Natural killer cell (primary cell): ENCODE data around the gene ATXN2. TPM values are rescaled to one million over a fixed set of nuclear protein-coding genes. Genes with fewer than 3 reads are reported as not detected.

Experiments
- ATAC-seq, 3 donors: fragments of 150-1000 bp in 2 of 3; fragments of 200-7000 bp in 1 of 3; cut with Tn5 transposase; 1 replicate in 1 of 3; 2 replicates in 2 of 3; pipeline ENCODE4 v1.10.0; 2021; ENCODE audit warnings: mild to moderate bottlenecking in 2 of 3, moderate library complexity in 2 of 3
- DNase-seq, 2 donors: peaks; one replicate each; pipeline versions ENCODE4 v3.0.0 to v3.0.0-alpha.2; 2013 to 2021; ENCODE audit warnings: mixed read lengths in 1 of 2
- H3K27ac ChIP-seq: one replicate; pipeline ENCODE4 v1.5.1; 2013; ENCODE audit warnings: mild to moderate bottlenecking, low read length
- H3K27me3 ChIP-seq: one replicate; pipeline ENCODE4 v1.6.1; 2013; ENCODE audit warnings: low read length; ENCODE audit not compliant: control insufficient read depth, insufficient read depth
- H3K36me3 ChIP-seq: one replicate; pipeline ENCODE4 v1.6.1; 2013; ENCODE audit warnings: low read length; ENCODE audit not compliant: control insufficient read depth, insufficient read depth
- H3K4me1 ChIP-seq: one replicate; pipeline ENCODE4 v1.6.1; 2013; ENCODE audit warnings: low read length; ENCODE audit not compliant: control insufficient read depth, insufficient read depth
- H3K4me3 ChIP-seq: one replicate; pipeline ENCODE4 v1.5.1; 2013; ENCODE audit warnings: low read length
- H3K9me3 ChIP-seq: one replicate; pipeline ENCODE4 v1.6.1; 2013; ENCODE audit warnings: low read length; ENCODE audit not compliant: control insufficient read depth, insufficient read depth
- H3K27ac Mint-ChIP-seq, 2 donors: one replicate each; pipeline ENCODE4 v1.8.0; 2022; ENCODE audit warnings: mild to moderate bottlenecking in 2 of 2, mixed read lengths in 2 of 2, moderate library complexity in 1 of 2
- H3K27me3 Mint-ChIP-seq, 2 donors: one replicate each; pipeline ENCODE4 v1.8.0; 2022; ENCODE audit warnings: low read depth in 2 of 2, mixed read lengths in 2 of 2
- H3K36me3 Mint-ChIP-seq: one replicate; pipeline ENCODE4 v1.8.0; 2022; ENCODE audit warnings: mixed read lengths
- H3K4me1 Mint-ChIP-seq, 2 donors: one replicate each; pipeline ENCODE4 v1.8.0; 2022; ENCODE audit warnings: mixed read lengths in 2 of 2
- H3K4me3 Mint-ChIP-seq: one replicate; pipeline ENCODE4 v1.8.0; 2022; ENCODE audit warnings: mild to moderate bottlenecking, moderate library complexity, mixed read lengths
- H3K9me3 Mint-ChIP-seq, 2 donors: one replicate each; pipeline ENCODE4 v1.8.0; 2022; ENCODE audit warnings: mixed read lengths in 2 of 2
- WGBS: methylation state at CpG from one replicate; pipeline ENCODE4 v1.1.7; 2013; ENCODE audit warnings: missing lambda C conversion rate; ENCODE audit not compliant: insufficient coverage; 5-methylcytosine and 5-hydroxymethylcytosine counted together
- intact Hi-C: fragments of 100-400 bp; cut with micrococcal nuclease; formaldehyde crosslinking; loops from one replicate; pipeline ENCODE4 v1.14.2; 2022
- total RNA-seq, 4 donors: library from RNA; stranded (reverse); fragments of 120-200 nt in 1 of 4; gene quantifications; one replicate each; pipeline versions ENCODE4 v1.2.3 to v1.2.4, GENCODE V29; 2013 to 2022
- TF ChIP-seq, protein P1 (sequence below): fragments of 200-600 bp; IDR thresholded peaks from one replicate; pipeline ENCODE4 v1.8.0; 2022; ENCODE audit warnings: antibody characterized with exemption

ATXN2 gene
- total RNA-seq, 3 donors from 2014 or later (not counting 1 experiment from before 2014, with no cell fraction given): 44.9 to 56.5 (median 51.5) TPM

DNA sequence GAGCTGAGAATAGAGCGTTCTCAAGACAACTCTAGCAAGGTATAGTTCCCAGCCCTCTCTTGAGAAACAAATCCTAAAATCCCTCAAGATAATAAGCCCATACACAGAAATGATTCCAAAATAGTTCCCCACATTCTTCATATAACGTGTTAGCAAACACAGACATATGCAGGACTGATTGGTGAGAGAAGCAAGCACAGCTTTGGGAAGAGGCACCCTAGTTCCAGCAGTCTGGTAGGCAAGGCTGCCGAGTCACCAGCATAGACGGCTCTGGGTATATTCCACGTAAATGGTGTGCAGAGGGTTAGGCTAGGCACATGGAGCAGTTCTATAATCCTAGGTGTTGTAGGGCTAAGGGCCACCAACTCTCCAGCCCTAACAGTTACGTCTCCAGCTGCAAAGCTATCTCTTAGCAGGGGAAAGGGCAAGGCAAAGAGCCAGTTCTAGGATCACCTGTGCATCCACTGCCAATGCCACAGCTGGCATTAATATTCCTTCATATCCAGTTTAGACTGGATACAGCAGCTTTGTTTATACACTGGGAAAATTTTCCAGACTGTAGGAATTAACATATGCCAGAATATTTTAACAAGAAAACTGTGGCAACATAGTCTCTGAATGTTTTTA is 140.5 kb downstream of the ATXN2 start:
- no peaks in the 10 kb centered on the region for H3K27me3 ChIP-seq
- TF ChIP-seq, protein P1, sequence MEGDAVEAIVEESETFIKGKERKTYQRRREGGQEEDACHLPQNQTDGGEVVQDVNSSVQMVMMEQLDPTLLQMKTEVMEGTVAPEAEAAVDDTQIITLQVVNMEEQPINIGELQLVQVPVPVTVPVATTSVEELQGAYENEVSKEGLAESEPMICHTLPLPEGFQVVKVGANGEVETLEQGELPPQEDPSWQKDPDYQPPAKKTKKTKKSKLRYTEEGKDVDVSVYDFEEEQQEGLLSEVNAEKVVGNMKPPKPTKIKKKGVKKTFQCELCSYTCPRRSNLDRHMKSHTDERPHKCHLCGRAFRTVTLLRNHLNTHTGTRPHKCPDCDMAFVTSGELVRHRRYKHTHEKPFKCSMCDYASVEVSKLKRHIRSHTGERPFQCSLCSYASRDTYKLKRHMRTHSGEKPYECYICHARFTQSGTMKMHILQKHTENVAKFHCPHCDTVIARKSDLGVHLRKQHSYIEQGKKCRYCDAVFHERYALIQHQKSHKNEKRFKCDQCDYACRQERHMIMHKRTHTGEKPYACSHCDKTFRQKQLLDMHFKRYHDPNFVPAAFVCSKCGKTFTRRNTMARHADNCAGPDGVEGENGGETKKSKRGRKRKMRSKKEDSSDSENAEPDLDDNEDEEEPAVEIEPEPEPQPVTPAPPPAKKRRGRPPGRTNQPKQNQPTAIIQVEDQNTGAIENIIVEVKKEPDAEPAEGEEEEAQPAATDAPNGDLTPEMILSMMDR: no peak
- Mint-ChIP-seq H3K4me3 (no peak overlapping the region), H3K9me3 (no peaks in the 10 kb centered on the region), H3K27ac (no peak overlapping the region), H3K4me1 (peaks cover 18 to 19% of the 10 kb centered on the region in 2 donors), H3K27me3 (no peaks in the 10 kb centered on the region), H3K36me3 (no peaks in the 10 kb centered on the region)
- DNase-seq (no peak), ATAC-seq (no peak)
- 98% methylated on average over 6 of the region's 6 CpGs for WGBS
- H3K4me3 ChIP-seq: no peak overlapping the region
- H3K36me3 ChIP-seq: peaks cover 25% of the 10 kb centered on the region
- no peak overlapping the region for H3K27ac ChIP-seq
- intact Hi-C loops: no loop called here
- H3K9me3 ChIP-seq: no peaks in the 10 kb centered on the region
- peaks cover 18% of the 10 kb centered on the region for H3K4me1 ChIP-seq

- ATAC-seq (no peak), DNase-seq (no peak)
- 87% methylated on average over 2 of the region's 3 CpGs for WGBS
- Histone ChIP-seq H3K27me3 (no peaks in the 10 kb centered on the region), H3K27ac (no peak overlapping the region), H3K4me1 (peaks cover 18% of the 10 kb centered on the region), H3K9me3 (no peaks in the 10 kb centered on the region), H3K36me3 (peaks cover 32% of the 10 kb centered on the region), H3K4me3 (no peak overlapping the region)
- Mint-ChIP-seq H3K27me3 (no peaks in the 10 kb centered on the region), H3K4me1 (peaks cover 18 to 19% of the 10 kb centered on the region in 2 donors), H3K27ac (no peak overlapping the region), H3K36me3 (no peaks in the 10 kb centered on the region), H3K4me3 (no peak overlapping the region), H3K9me3 (no peaks in the 10 kb centered on the region)
- TF ChIP-seq, protein P1: no peak
- intact Hi-C loops: no loop called here
Observed at GRCh38 chr12:111457577-111457976, 141.5 kb downstream of the ATXN2 start.

DNA sequence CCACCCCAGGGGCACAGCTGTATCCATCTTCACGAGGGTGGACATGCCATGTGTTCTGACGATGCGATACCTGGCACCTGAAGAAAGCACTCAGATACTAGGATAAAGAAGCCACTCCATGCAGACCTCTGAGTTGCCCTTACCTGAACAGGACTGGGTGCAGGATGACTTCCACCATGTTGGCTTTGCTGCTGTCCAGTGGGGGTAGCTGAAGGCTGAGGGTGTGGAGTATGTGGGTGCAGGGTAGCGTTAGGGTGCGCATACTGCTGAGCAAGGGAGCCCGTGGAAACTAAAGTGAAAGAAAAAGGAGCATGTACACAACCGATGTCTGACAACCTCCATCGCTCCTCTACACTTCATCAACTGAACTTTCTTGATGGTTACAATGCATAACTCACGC is 142.0 kb downstream of the ATXN2 start:
- no peak overlapping the region for H3K4me3 Mint-ChIP-seq
- Histone ChIP-seq H3K9me3 (no peaks in the 10 kb centered on the region), H3K27ac (no peak overlapping the region), H3K36me3 (peaks cover 34% of the 10 kb centered on the region), H3K4me3 (no peak overlapping the region), H3K4me1 (peaks cover 18% of the 10 kb centered on the region), H3K27me3 (no peaks in the 10 kb centered on the region)
- WGBS: over 99% methylated on average over 8 of the region's 9 CpGs
- no peaks in the 10 kb centered on the region for H3K27me3 Mint-ChIP-seq
- DNase-seq (no peak), ATAC-seq (no peak)
- H3K4me1 Mint-ChIP-seq: peaks cover 18 to 19% of the 10 kb centered on the region in 2 donors
- H3K27ac Mint-ChIP-seq: no peak overlapping the region
- no peaks in the 10 kb centered on the region for H3K36me3 Mint-ChIP-seq
- intact Hi-C loops: no loop called here
- H3K9me3 Mint-ChIP-seq: no peaks in the 10 kb centered on the region
- TF ChIP-seq, protein P1: no peak
